GM23338 (cell line): ENCODE data around the gene STRBP.

ENCODE experiments used
- CREB1 ChIP-seq: fragments of 250-450 bp; sonication (Bioruptor Pico); IDR thresholded peaks from 2 replicates; pipeline ENCODE4 v1.5.0; 2020; ENCODE audit warnings: low read depth, mild to moderate bottlenecking, moderate library complexity
- CTCF ChIP-seq, 2 experiments: fragments of 200-600 bp in 1 of 2; sonication (generic) in 1 of 2; conservative IDR thresholded peaks; 2 replicates each; pipeline versions ENCODE4 v1.5.1 to v1.6.1; 2016 to 2017; ENCODE audit warnings: antibody characterized with exemption in 2 of 2, low read depth in 2 of 2, mild to moderate bottlenecking in 2 of 2, moderate library complexity in 1 of 2
- EZH2 ChIP-seq: fragments of 200-600 bp; sonication (generic); IDR thresholded peaks from one replicate; pipeline ENCODE4 v1.8.0; 2017; ENCODE audit warnings: antibody characterized with exemption, mild to moderate bottlenecking, low read depth; ENCODE audit not compliant: unreplicated experiment
- EZH2phosphoT487 ChIP-seq: fragments of 200-600 bp; sonication (generic); IDR thresholded peaks from one replicate; pipeline ENCODE4 v1.8.1; 2018; ENCODE audit warnings: antibody characterized with exemption; ENCODE audit not compliant: unreplicated experiment
- POLR2AphosphoS5 ChIP-seq: IDR thresholded peaks from 2 replicates; pipeline ENCODE4 v1.6.1; 2016; ENCODE audit warnings: antibody characterized with exemption, low read depth
- REST ChIP-seq: IDR thresholded peaks from one replicate; pipeline ENCODE4 v1.6.1; 2018; ENCODE audit warnings: antibody characterized with exemption; ENCODE audit not compliant: unreplicated experiment
- ZNF114 ChIP-seq: fragments of 250-450 bp; sonication (Bioruptor Pico); IDR thresholded peaks from 2 replicates; pipeline ENCODE4 v1.5.0; 2020; ENCODE audit warnings: mild to moderate bottlenecking, moderate library complexity

GRCh38 chr9:123218831-123219230, 49.6 kb downstream of the STRBP start:
- TF ChIP-seq CTCF (conservative IDR thresholded peaks at IDR 0.05; ENCODE audit: low read depth in 2 of 2) (no peak), EZH2 (no peak), POLR2AphosphoS5 (no peak), EZH2phosphoT487 (no peak), CREB1 (CRISPR knock-in tag) (no peak), REST (no peak), ZNF114 (CRISPR knock-in tag) (no peak)
